CD4-positive, CD25-positive, alpha-beta regulatory T cell (primary cell): ENCODE data around the gene TMEM273. TPM values are rescaled to one million over a fixed set of nuclear protein-coding genes. Genes with fewer than 3 reads are reported as not detected.

Experiments
- ATAC-seq, 2 donors: fragments of 150-1000 bp; cut with Tn5 transposase; one replicate each; pipeline ENCODE4 v1.10.0; 2021; ENCODE audit warnings: low read depth in 2 of 2, moderate number of reproducible peaks in 2 of 2, moderate library complexity in 1 of 2
- DNase-seq, 3 donors: peaks; one replicate each; pipeline versions ENCODE4 v3.0.0 to v3.0.0-alpha.2; 2012 to 2022; ENCODE audit warnings: mixed read lengths in 1 of 3
- H3K27ac ChIP-seq: one replicate; pipeline ENCODE4 v1.7.0; 2013; ENCODE audit warnings: mild to moderate bottlenecking, low read length; ENCODE audit not compliant: insufficient read depth, poor library complexity, severe bottlenecking
- H3K27me3 ChIP-seq: one replicate; pipeline ENCODE4 v1.7.0; 2013; ENCODE audit warnings: low read length; ENCODE audit not compliant: control insufficient read depth, insufficient read depth
- H3K36me3 ChIP-seq: one replicate; pipeline ENCODE4 v1.7.0; 2013; ENCODE audit warnings: mild to moderate bottlenecking, low read length, moderate library complexity; ENCODE audit not compliant: control insufficient read depth, insufficient read depth
- H3K4me1 ChIP-seq: 2 replicates; pipeline ENCODE4 v1.7.0; 2013; ENCODE audit warnings: mild to moderate bottlenecking, low read length; ENCODE audit not compliant: insufficient read depth, control insufficient read depth, poor library complexity, severe bottlenecking
- H3K4me3 ChIP-seq: one replicate; pipeline ENCODE4 v1.7.0; 2013; ENCODE audit warnings: low read depth, mild to moderate bottlenecking, low read length, moderate library complexity
- H3K9me3 ChIP-seq, 2 experiments: 1 replicate in 1 of 2; 2 replicates in 1 of 2; pipeline ENCODE4 v1.7.0; 2013; ENCODE audit warnings: low read length in 2 of 2, mild to moderate bottlenecking in 1 of 2, moderate library complexity in 1 of 2; ENCODE audit not compliant: control insufficient read depth in 2 of 2
- H3K27ac Mint-ChIP-seq, 3 donors: one replicate each; pipeline ENCODE4 v1.8.0; 2020 to 2022; ENCODE audit warnings: mild to moderate bottlenecking in 3 of 3, mixed read lengths in 3 of 3, moderate library complexity in 2 of 3
- H3K27me3 Mint-ChIP-seq: one replicate; pipeline ENCODE4 v1.8.0; 2022; ENCODE audit warnings: mild to moderate bottlenecking, mixed read lengths
- H3K36me3 Mint-ChIP-seq: one replicate; pipeline ENCODE4 v1.8.0; 2020; ENCODE audit warnings: mixed read lengths
- H3K4me1 Mint-ChIP-seq, 4 donors: one replicate each; pipeline ENCODE4 v1.8.0; 2020 to 2022; ENCODE audit warnings: mixed read lengths in 4 of 4, mild to moderate bottlenecking in 1 of 4
- H3K4me3 Mint-ChIP-seq, 4 donors: one replicate each; pipeline ENCODE4 v1.8.0; 2020 to 2022; ENCODE audit warnings: mild to moderate bottlenecking in 4 of 4, mixed read lengths in 4 of 4, moderate library complexity in 3 of 4
- H3K9me3 Mint-ChIP-seq, 7 donors: one replicate each; pipeline ENCODE4 v1.8.0; 2020 to 2022; ENCODE audit warnings: mixed read lengths in 7 of 7, mild to moderate bottlenecking in 3 of 7, moderate library complexity in 2 of 7
- polyA plus RNA-seq, 4 donors: library from polyadenylated mRNA; unstranded; fragments of 300-500 nt; fragmentation: Illumina TruSeq; gene quantifications; one replicate each; pipeline ENCODE4 v1.2.3, GENCODE V29; 2021
- total RNA-seq: library from RNA; stranded (reverse); gene quantifications from one replicate; pipeline ENCODE4 v1.2.3, GENCODE V29; 2022

TMEM273 gene
- total and polyA plus RNA-seq, 5 donors from 2014 or later, result 7.9 to 46.2 (median 33.6) TPM

DNA sequence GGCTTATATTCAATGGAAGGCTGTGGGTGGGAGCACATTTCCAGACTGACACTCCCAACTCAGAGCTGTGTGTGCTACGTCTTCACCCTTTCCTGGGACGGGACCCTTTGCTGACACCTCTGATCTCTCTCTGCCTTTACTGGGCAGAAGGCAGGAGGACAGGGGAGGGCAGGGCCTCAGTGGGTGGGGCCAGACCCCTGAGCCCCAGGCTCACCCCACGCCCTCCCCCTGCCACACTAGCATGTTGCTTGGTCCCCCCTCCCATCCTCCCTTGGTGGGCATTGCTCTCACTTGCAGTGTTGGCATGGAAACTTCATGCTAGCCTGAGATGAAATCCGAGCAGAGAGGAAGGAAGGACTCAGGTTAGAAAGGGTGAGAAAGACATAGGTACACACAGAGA lies 18.4 kb downstream of the TMEM273 start:
- H3K27ac Mint-ChIP-seq, result peak overlapping the region in 1 of 3 donors; percentile 66
- H3K27me3 Mint-ChIP-seq, result no peaks in the 10 kb centered on the region
- H3K27ac ChIP-seq, result no peak overlapping the region
- no peaks in the 10 kb centered on the region for H3K36me3 Mint-ChIP-seq
- DNase-seq (no peak), ATAC-seq (no peak)
- no peaks in the 10 kb centered on the region for H3K4me1 ChIP-seq
- peaks cover 0 to 8% (median under 1%) of the 10 kb centered on the region in 4 donors for H3K4me1 Mint-ChIP-seq
- no peaks in the 10 kb centered on the region for H3K36me3 ChIP-seq
- H3K9me3 Mint-ChIP-seq, result no peaks in the 10 kb centered on the region
- no peaks in the 10 kb centered on the region for H3K9me3 ChIP-seq
- H3K4me3 Mint-ChIP-seq, result no peak overlapping the region
- H3K4me3 ChIP-seq, result no peak overlapping the region
- no peaks in the 10 kb centered on the region for H3K27me3 ChIP-seq

GRCh38 chr10:49168831-49169500 lies 19.2 kb downstream of the TMEM273 start:
- ATAC-seq (no peak), DNase-seq (no peak)
- no peaks in the 10 kb centered on the region for H3K36me3 ChIP-seq
- Mint-ChIP-seq H3K27me3 (no peaks in the 10 kb centered on the region), H3K9me3 (no peaks in the 10 kb centered on the region), H3K27ac (no peak overlapping the region), H3K4me1 (peaks cover 0 to 15% (median 4%) of the 10 kb centered on the region in 4 donors), H3K4me3 (no peak overlapping the region), H3K36me3 (no peaks in the 10 kb centered on the region)
- no peaks in the 10 kb centered on the region for H3K27me3 ChIP-seq
- H3K4me3 ChIP-seq, result no peak overlapping the region
- H3K4me1 ChIP-seq, result no peaks in the 10 kb centered on the region
- no peaks in the 10 kb centered on the region for H3K9me3 ChIP-seq
- H3K27ac ChIP-seq, result no peak overlapping the region

DNA sequence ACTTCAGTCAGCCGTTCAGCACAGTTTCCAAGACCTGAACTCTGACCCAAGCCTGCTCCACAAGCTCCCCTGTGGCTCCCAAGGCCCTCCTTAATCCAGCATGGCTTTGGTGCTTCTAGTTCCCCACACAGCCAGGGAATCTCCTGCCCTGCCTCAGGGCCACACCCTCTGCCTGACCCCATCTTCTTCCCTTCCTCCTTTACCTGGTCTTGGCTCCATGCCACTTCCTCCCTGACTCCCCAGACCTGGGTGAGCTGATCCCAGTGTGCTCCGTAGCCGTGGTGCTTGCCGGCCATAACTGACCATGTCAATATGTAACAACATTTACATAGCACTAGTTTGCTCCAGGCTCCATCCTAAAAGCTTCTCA lies 20.0 kb downstream of the TMEM273 start:
- Mint-ChIP-seq H3K27ac (peak overlapping the region in 1 of 3 donors; percentile 21), H3K4me3 (no peak overlapping the region), H3K4me1 (peaks cover 0 to 14% (median 4%) of the 10 kb centered on the region in 4 donors), H3K27me3 (no peaks in the 10 kb centered on the region), H3K36me3 (no peaks in the 10 kb centered on the region), H3K9me3 (no peaks in the 10 kb centered on the region)
- no peaks in the 10 kb centered on the region for H3K4me1 ChIP-seq
- H3K36me3 ChIP-seq, result no peaks in the 10 kb centered on the region
- H3K4me3 ChIP-seq, result no peak overlapping the region
- DNase-seq, result no peak
- no peaks in the 10 kb centered on the region for H3K27me3 ChIP-seq
- no peaks in the 10 kb centered on the region for H3K9me3 ChIP-seq
- ATAC-seq, result no peak
- no peak overlapping the region for H3K27ac ChIP-seq

GRCh38 chr10:49167425-49168170 lies 20.6 kb downstream of the TMEM273 start:
- Mint-ChIP-seq H3K9me3 (no peaks in the 10 kb centered on the region), H3K27ac (no peak overlapping the region)

GRCh38 chr10:49166484-49167400 lies 21.4 kb downstream of the TMEM273 start:
- no peak overlapping the region for H3K4me3 Mint-ChIP-seq

More at GRCh38 chr10:49167425-49168170, 20.6 kb downstream of the TMEM273 start:
- Mint-ChIP-seq H3K27me3 (no peaks in the 10 kb centered on the region), H3K4me1 (peaks cover 0 to 14% (median 4%) of the 10 kb centered on the region in 4 donors), H3K4me3 (no peak overlapping the region), H3K36me3 (no peaks in the 10 kb centered on the region)
- no peak overlapping the region for H3K27ac ChIP-seq
- no peaks in the 10 kb centered on the region for H3K36me3 ChIP-seq
- no peaks in the 10 kb centered on the region for H3K27me3 ChIP-seq
- H3K4me1 ChIP-seq, result no peaks in the 10 kb centered on the region
- H3K9me3 ChIP-seq, result no peaks in the 10 kb centered on the region
- DNase-seq (no peak), ATAC-seq (no peak)
- no peak overlapping the region for H3K4me3 ChIP-seq

GRCh38 chr10:49165821-49166483 lies 22.2 kb downstream of the TMEM273 start:
- no peaks in the 10 kb centered on the region for H3K36me3 Mint-ChIP-seq

More at GRCh38 chr10:49166484-49167400, 21.4 kb downstream of the TMEM273 start:
- no peaks in the 10 kb centered on the region for H3K36me3 Mint-ChIP-seq
- no peak overlapping the region for H3K4me3 ChIP-seq
- H3K4me1 ChIP-seq, result no peaks in the 10 kb centered on the region
- H3K27ac Mint-ChIP-seq, result peak overlapping the region in 1 of 3 donors; percentile 70
- no peaks in the 10 kb centered on the region for H3K9me3 ChIP-seq
- no peaks in the 10 kb centered on the region for H3K9me3 Mint-ChIP-seq
- no peaks in the 10 kb centered on the region for H3K27me3 ChIP-seq
- peaks cover 0 to 14% (median 4%) of the 10 kb centered on the region in 4 donors for H3K4me1 Mint-ChIP-seq
- peaks cover 3% of the 10 kb centered on the region for H3K36me3 ChIP-seq
- H3K27me3 Mint-ChIP-seq, result no peaks in the 10 kb centered on the region
- H3K27ac ChIP-seq, result no peak overlapping the region
- no peak for ATAC-seq
- DNase-seq, result no peak

DNA sequence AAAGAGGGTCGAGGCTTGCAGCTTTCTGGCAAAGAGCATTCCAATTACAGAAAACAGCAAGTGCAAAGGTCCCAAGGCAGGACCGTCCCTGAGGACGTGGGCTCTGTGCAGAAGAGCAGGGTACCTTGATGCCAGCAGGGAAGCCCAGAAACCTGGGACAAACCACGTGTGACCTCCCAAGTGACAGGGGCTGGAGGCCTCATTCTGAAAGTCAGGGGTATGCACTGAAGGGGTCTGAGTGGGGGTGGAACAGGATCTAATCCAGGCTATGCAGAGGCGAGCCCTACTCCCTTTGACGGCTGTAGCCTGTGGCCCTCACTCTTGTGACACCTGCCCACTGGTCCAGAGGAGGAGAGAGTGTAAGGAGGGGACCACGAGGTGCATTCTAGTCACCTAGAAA lies 22.9 kb downstream of the TMEM273 start:
- no peaks in the 10 kb centered on the region for H3K27me3 ChIP-seq
- no peak for ATAC-seq
- H3K27me3 Mint-ChIP-seq, result no peaks in the 10 kb centered on the region
- peaks cover 3% of the 10 kb centered on the region for H3K36me3 ChIP-seq
- H3K4me3 ChIP-seq, result no peak overlapping the region
- H3K4me1 Mint-ChIP-seq, result peaks cover 0 to 14% (median 4%) of the 10 kb centered on the region in 4 donors
- H3K9me3 Mint-ChIP-seq, result no peaks in the 10 kb centered on the region
- H3K36me3 Mint-ChIP-seq, result no peaks in the 10 kb centered on the region
- H3K9me3 ChIP-seq, result no peaks in the 10 kb centered on the region
- no peak overlapping the region for H3K27ac ChIP-seq
- no peak for DNase-seq
- no peaks in the 10 kb centered on the region for H3K4me1 ChIP-seq
- no peak overlapping the region for H3K27ac Mint-ChIP-seq
- H3K4me3 Mint-ChIP-seq, result no peak overlapping the region

More at GRCh38 chr10:49165821-49166483, 22.2 kb downstream of the TMEM273 start:
- Histone ChIP-seq H3K27ac (no peak overlapping the region), H3K4me1 (no peaks in the 10 kb centered on the region), H3K4me3 (no peak overlapping the region), H3K9me3 (no peaks in the 10 kb centered on the region), H3K27me3 (no peaks in the 10 kb centered on the region), H3K36me3 (peaks cover 3% of the 10 kb centered on the region)
- DNase-seq, result no peak
- Mint-ChIP-seq H3K4me3 (no peak overlapping the region), H3K9me3 (no peaks in the 10 kb centered on the region), H3K27ac (no peak overlapping the region), H3K27me3 (no peaks in the 10 kb centered on the region), H3K4me1 (peaks cover 0 to 14% (median 4%) of the 10 kb centered on the region in 4 donors)
- ATAC-seq, result no peak
